ENCODE results near the gene SERINC2. TPM values are rescaled to one million over a fixed set of nuclear protein-coding genes. Genes with fewer than 3 reads are reported as not detected.

SERINC2 gene
- total RNA-seq, 1 donor from 2014 or later, result 30.4 TPM

DNA sequence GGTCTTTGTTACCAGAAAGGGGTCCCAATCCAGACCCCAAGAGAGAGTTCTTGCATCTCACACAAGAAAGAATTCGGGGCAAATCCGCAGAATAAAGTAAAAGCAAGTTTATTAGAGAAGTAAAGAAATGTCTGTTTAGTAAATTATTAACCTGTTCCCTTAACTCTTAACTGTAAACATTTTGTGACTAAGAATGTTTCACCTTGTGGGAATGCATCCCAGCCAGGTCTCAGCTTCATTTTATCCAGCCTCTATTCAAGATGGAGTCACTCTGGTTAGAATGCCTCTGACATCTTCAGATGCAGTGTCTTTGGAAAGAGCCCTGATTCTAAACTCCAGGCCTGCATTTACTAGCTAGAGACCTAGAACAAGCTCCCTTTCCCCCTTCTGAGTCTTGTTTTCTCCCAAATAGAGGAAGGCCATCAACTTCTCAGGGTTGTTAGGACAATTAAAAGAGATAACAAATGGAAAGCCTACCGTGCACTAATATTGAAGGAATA is 35.6 kb upstream of the SERINC2 start:
- peaks cover 11% of the 10 kb centered on the region for H3K27me3 Mint-ChIP-seq (ENCODE audit: low read depth, unreplicated experiment)
- peak overlapping the region; percentile 26 for H3K4me2 ChIP-seq (ENCODE audit: low read length)
- H3K9ac ChIP-seq (ENCODE audit: low read length), result no peak overlapping the region
- peak overlapping the region; percentile 73 for H3K27ac Mint-ChIP-seq (ENCODE audit: unreplicated experiment)
- DNase-seq (ENCODE audit: low read depth) (no peak), FAIRE-seq (no peak)
- peaks cover 13% of the 10 kb centered on the region for H3K4me1 Mint-ChIP-seq (ENCODE audit: low read depth, unreplicated experiment)
- no peaks in the 10 kb centered on the region for H3K9me3 Mint-ChIP-seq (ENCODE audit: unreplicated experiment)
- H3K4me3 Mint-ChIP-seq (ENCODE audit: unreplicated experiment), result peak overlapping the region; percentile 11
- H3K9me3 ChIP-seq (ENCODE audit: insufficient read depth, low read depth, low read length), result no peaks in the 10 kb centered on the region
- no peaks in the 10 kb centered on the region for H3K27me3 ChIP-seq (ENCODE audit: insufficient read depth, low read length)
- H2AFZ ChIP-seq (ENCODE audit: low read depth, low read length), result no peak overlapping the region
- peak overlapping the region; percentile 54 for H3K27ac ChIP-seq (ENCODE audit: low read depth, low read length)
- no peaks in the 10 kb centered on the region for H3K79me2 ChIP-seq (ENCODE audit: insufficient read depth, low read length)
- peaks cover 2% of the 10 kb centered on the region for H3K36me3 Mint-ChIP-seq (ENCODE audit: low read depth, unreplicated experiment)
- no peaks in the 10 kb centered on the region for H3K36me3 ChIP-seq (ENCODE audit: insufficient read depth, low read length)
- peaks cover 27% of the 10 kb centered on the region for H3K4me1 ChIP-seq (ENCODE audit: insufficient read depth, low read length)
- TF ChIP-seq CTCF (IDR thresholded peaks at IDR 0.05; ENCODE audit: insufficient read depth, low read depth, low read length), result no peak
- TF ChIP-seq EZH2 (IDR thresholded peaks at IDR 0.05; ENCODE audit: insufficient read depth, low read length), result no peak
- no peaks in the 10 kb centered on the region for H4K20me1 ChIP-seq (ENCODE audit: insufficient read depth, low read length)
- H3K4me3 ChIP-seq (ENCODE audit: insufficient read depth, low read depth, low read length), result no peak overlapping the region

GRCh38 chr1:31378001-31378400 is 35.0 kb upstream of the SERINC2 start:
- Mint-ChIP-seq H3K27ac (ENCODE audit: unreplicated experiment) (no peak overlapping the region), H3K4me3 (ENCODE audit: unreplicated experiment) (no peak overlapping the region), H3K4me1 (ENCODE audit: low read depth, unreplicated experiment) (peaks cover 9% of the 10 kb centered on the region), H3K27me3 (ENCODE audit: low read depth, unreplicated experiment) (peaks cover 13% of the 10 kb centered on the region), H3K9me3 (ENCODE audit: unreplicated experiment) (no peaks in the 10 kb centered on the region), H3K36me3 (ENCODE audit: low read depth, unreplicated experiment) (peaks cover 2% of the 10 kb centered on the region)
- FAIRE-seq, result no peak
- Histone ChIP-seq H3K9ac (ENCODE audit: low read length) (no peak overlapping the region), H4K20me1 (ENCODE audit: insufficient read depth, low read length) (no peaks in the 10 kb centered on the region), H2AFZ (ENCODE audit: low read depth, low read length) (no peak overlapping the region), H3K9me3 (ENCODE audit: insufficient read depth, low read depth, low read length) (no peaks in the 10 kb centered on the region), H3K36me3 (ENCODE audit: insufficient read depth, low read length) (no peaks in the 10 kb centered on the region), H3K4me2 (ENCODE audit: low read length) (no peak overlapping the region), H3K27ac (ENCODE audit: low read depth, low read length) (no peak overlapping the region), H3K79me2 (ENCODE audit: insufficient read depth, low read length) (no peaks in the 10 kb centered on the region), H3K4me1 (ENCODE audit: insufficient read depth, low read length) (peaks cover 22% of the 10 kb centered on the region), H3K27me3 (ENCODE audit: insufficient read depth, low read length) (no peaks in the 10 kb centered on the region), H3K4me3 (ENCODE audit: insufficient read depth, low read depth, low read length) (no peak overlapping the region)
- TF ChIP-seq EZH2 (IDR thresholded peaks at IDR 0.05; ENCODE audit: insufficient read depth, low read length) (no peak), CTCF (IDR thresholded peaks at IDR 0.05; ENCODE audit: insufficient read depth, low read depth, low read length) (no peak)
- DNase-seq (ENCODE audit: low read depth), result no peak

DNA sequence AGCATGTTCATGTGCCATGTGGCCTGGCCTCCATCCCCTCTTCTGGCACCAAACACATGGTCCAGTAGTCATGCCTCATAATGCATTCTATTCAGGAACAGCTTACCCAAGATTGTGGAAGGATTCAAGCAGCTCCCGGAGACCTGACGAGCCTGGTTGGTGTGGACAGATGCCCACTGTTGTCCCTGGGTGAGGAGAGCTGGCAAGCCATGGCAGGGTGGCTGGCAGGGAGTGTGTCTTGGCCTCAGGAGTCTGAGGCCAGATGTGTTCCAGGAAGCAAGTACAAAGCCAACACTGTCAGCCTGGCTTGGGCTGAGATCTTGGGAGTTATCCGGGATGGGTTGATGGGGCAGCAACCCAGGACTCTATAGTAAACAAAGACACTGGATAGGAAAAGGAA is 32.8 kb upstream of the SERINC2 start:
- Mint-ChIP-seq H3K4me1 (ENCODE audit: low read depth, unreplicated experiment) (peaks cover 5% of the 10 kb centered on the region), H3K4me3 (ENCODE audit: unreplicated experiment) (no peak overlapping the region), H3K9me3 (ENCODE audit: unreplicated experiment) (no peaks in the 10 kb centered on the region), H3K27me3 (ENCODE audit: low read depth, unreplicated experiment) (peaks cover 13% of the 10 kb centered on the region), H3K27ac (ENCODE audit: unreplicated experiment) (no peak overlapping the region), H3K36me3 (ENCODE audit: low read depth, unreplicated experiment) (no peaks in the 10 kb centered on the region)
- Histone ChIP-seq H3K27me3 (ENCODE audit: insufficient read depth, low read length) (no peaks in the 10 kb centered on the region), H2AFZ (ENCODE audit: low read depth, low read length) (no peak overlapping the region), H3K36me3 (ENCODE audit: insufficient read depth, low read length) (no peaks in the 10 kb centered on the region), H3K4me3 (ENCODE audit: insufficient read depth, low read depth, low read length) (no peak overlapping the region), H3K79me2 (ENCODE audit: insufficient read depth, low read length) (no peaks in the 10 kb centered on the region), H3K4me1 (ENCODE audit: insufficient read depth, low read length) (peaks cover 13% of the 10 kb centered on the region), H4K20me1 (ENCODE audit: insufficient read depth, low read length) (no peaks in the 10 kb centered on the region), H3K4me2 (ENCODE audit: low read length) (no peak overlapping the region), H3K27ac (ENCODE audit: low read depth, low read length) (no peak overlapping the region), H3K9me3 (ENCODE audit: insufficient read depth, low read depth, low read length) (no peaks in the 10 kb centered on the region), H3K9ac (ENCODE audit: low read length) (no peak overlapping the region)
- DNase-seq (ENCODE audit: low read depth) (no peak), FAIRE-seq (no peak)
- TF ChIP-seq CTCF (IDR thresholded peaks at IDR 0.05; ENCODE audit: insufficient read depth, low read depth, low read length) (no peak), EZH2 (IDR thresholded peaks at IDR 0.05; ENCODE audit: insufficient read depth, low read length) (no peak)

Measured in astrocyte (in vitro differentiated cells and primary cell).